Measurements from ENCODE around the gene ELFN2. TPM values are rescaled to one million over a fixed set of nuclear protein-coding genes. Genes with fewer than 3 reads are reported as not detected.

Gene ELFN2
- total and polyA plus RNA-seq, 2 of the 13 experiments (the other 11 are each of a cell fraction or from before 2014, with no cell fraction given), result 0.01 TPM; not detected in 1

GRCh38 chr22:37357446-37358075 is 69.7 kb downstream of the ELFN2 start (continued):
- TF ChIP-seq, protein P1, sequence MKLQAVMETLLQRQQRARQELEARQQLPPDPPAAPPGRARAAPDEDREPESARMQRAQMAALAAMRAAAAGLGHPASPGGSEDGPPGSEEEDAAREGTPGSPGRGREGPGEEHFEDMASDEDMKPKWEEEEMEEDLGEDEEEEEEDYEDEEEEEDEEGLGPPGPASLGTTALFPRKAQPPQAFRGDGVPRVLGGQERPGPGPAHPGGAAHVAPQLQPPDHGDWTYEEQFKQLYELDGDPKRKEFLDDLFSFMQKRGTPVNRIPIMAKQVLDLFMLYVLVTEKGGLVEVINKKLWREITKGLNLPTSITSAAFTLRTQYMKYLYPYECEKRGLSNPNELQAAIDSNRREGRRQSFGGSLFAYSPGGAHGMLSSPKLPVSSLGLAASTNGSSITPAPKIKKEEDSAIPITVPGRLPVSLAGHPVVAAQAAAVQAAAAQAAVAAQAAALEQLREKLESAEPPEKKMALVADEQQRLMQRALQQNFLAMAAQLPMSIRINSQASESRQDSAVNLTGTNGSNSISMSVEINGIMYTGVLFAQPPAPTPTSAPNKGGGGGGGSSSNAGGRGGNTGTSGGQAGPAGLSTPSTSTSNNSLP (IDR thresholded peaks at IDR 0.05; ENCODE audit: low read depth, low read length), result no peak
- no peak for TF ChIP-seq SMYD3 (CRISPR knock-in tag; IDR thresholded peaks at IDR 0.05)
- no peak for TF ChIP-seq SKIL (CRISPR knock-in tag; IDR thresholded peaks at IDR 0.05; ENCODE audit: borderline replicate concordance)
- no peak for TF ChIP-seq ZFAT (CRISPR knock-in tag; conservative IDR thresholded peaks at IDR 0.05)
- no peak for TF ChIP-seq SP140L (CRISPR knock-in tag; IDR thresholded peaks at IDR 0.05; ENCODE audit: borderline replicate concordance)
- TF ChIP-seq ZNF773 (CRISPR knock-in tag; IDR thresholded peaks at IDR 0.05; ENCODE audit: borderline replicate concordance), result no peak
- TF ChIP-seq RELA (CRISPR knock-in tag; IDR thresholded peaks at IDR 0.05), result no peak
- no peak for TF ChIP-seq ZFP90 (CRISPR knock-in tag; IDR thresholded peaks at IDR 0.05; ENCODE audit: borderline replicate concordance)
- no peak for TF ChIP-seq KLF12 (CRISPR knock-in tag; IDR thresholded peaks at IDR 0.05; ENCODE audit: borderline replicate concordance)
- TF ChIP-seq, protein P2, sequence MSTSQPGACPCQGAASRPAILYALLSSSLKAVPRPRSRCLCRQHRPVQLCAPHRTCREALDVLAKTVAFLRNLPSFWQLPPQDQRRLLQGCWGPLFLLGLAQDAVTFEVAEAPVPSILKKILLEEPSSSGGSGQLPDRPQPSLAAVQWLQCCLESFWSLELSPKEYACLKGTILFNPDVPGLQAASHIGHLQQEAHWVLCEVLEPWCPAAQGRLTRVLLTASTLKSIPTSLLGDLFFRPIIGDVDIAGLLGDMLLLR (CRISPR knock-in tag; IDR thresholded peaks at IDR 0.05), result no peak
- TF ChIP-seq, protein P3, sequence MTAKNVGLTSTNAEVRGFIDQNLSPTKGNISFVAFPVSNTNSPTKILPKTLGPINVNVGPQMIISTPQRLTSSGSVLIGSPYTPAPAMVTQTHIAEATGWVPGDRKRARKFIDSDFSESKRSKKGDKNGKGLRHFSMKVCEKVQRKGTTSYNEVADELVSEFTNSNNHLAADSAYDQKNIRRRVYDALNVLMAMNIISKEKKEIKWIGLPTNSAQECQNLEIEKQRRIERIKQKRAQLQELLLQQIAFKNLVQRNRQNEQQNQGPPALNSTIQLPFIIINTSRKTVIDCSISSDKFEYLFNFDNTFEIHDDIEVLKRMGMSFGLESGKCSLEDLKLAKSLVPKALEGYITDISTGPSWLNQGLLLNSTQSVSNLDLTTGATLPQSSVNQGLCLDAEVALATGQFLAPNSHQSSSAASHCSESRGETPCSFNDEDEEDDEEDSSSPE (CRISPR knock-in tag; IDR thresholded peaks at IDR 0.05), result no peak

Data from HepG2 (cell line).